K562 (cell line): Measurements from ENCODE around the gene AHCYL2. TPM values are rescaled to one million over a fixed set of nuclear protein-coding genes. Genes with fewer than 3 reads are reported as not detected.

Experiments used
- ATAC-seq: fragments of 200-7000 bp; cut with Tn5 transposase; 3 replicates; pipeline ENCODE4 v1.9.1; 2020; ENCODE audit warnings: moderate library complexity
- BruUV-seq: library from RNA; stranded (reverse); fragments of 400-500 nt; replicated peaks from 2 replicates; lab custom pipeline; 2021; lab: Mats Ljungman, UMichigan
- CTCF ChIA-PET: fragments of 300-600 bp; formaldehyde crosslinking; extraction: SDS; loops from one replicate; lab custom pipeline; 2021; ENCODE audit warnings: low intra/inter-chr PET ratio; lab: Yijun Ruan, JAX
- POLR2A ChIA-PET: fragments of 300-600, 350-650 bp; sonication (Branson Sonifier 250); formaldehyde crosslinking; extraction: SDS; loops from one replicate; lab custom pipeline; 2021; ENCODE audit warnings: antibody characterized with exemption, inconsistent platforms; lab: Yijun Ruan, JAX
- DNase-seq, 4 experiments: peaks; one replicate each; pipeline versions ENCODE4 v3.0.0 to v3.0.0-alpha.2; 2011 to 2018; ENCODE audit warnings: low spot score in 3 of 4, mixed read lengths in 3 of 4; ENCODE audit errors: extremely low read depth in 1 of 4
- FAIRE-seq: peaks from 2 replicates; lab custom pipeline; 2011; peaks lifted over from hg19 to GRCh38; lab: Jason Lieb, UNC
- H2AFZ ChIP-seq: 2 replicates; pipeline ENCODE4 v1.6.0; 2011; ENCODE audit warnings: low read depth, low read length, control low read depth, inconsistent platforms
- H3K27ac ChIP-seq: fragments of 200-600 bp; 3 replicates; pipeline ENCODE4 v1.8.0; 2011; ENCODE audit warnings: low read depth, mild to moderate bottlenecking, control low read depth, inconsistent platforms, low read length, moderate library complexity, mixed read lengths; ENCODE audit errors: extremely low read depth
- H3K27me3 ChIP-seq, 2 experiments: fragments of 300-600 bp in 1 of 2; 2 replicates in 1 of 2; 3 replicates in 1 of 2; pipeline versions ENCODE4 v1.6.0 to v1.8.0; 2011; ENCODE audit warnings: inconsistent platforms in 2 of 2, low read length in 2 of 2, mild to moderate bottlenecking in 1 of 2, mixed read lengths in 1 of 2, moderate library complexity in 1 of 2; ENCODE audit not compliant: control insufficient read depth in 2 of 2, insufficient read depth in 2 of 2
- H3K36me3 ChIP-seq: fragments of 300-600 bp; 3 replicates; pipeline ENCODE4 v1.8.0; 2011; ENCODE audit warnings: mild to moderate bottlenecking, low read length, inconsistent platforms; ENCODE audit not compliant: control insufficient read depth, insufficient read depth
- H3K4me1 ChIP-seq, 2 experiments: fragments of 200-600 bp in 1 of 2; replicated peaks in 1 of 2; 2 replicates in 1 of 2; 3 replicates in 1 of 2; pipeline versions ENCODE4 v1.5.1 to v1.8.0; 2011; ENCODE audit warnings: inconsistent platforms in 2 of 2, low read length in 2 of 2, mild to moderate bottlenecking in 1 of 2, mixed read lengths in 1 of 2, moderate library complexity in 1 of 2; ENCODE audit not compliant: control insufficient read depth in 2 of 2, insufficient read depth in 2 of 2
- H3K4me2 ChIP-seq: 2 replicates; pipeline ENCODE4 v1.6.1; 2011; ENCODE audit warnings: low read length, control low read depth, inconsistent platforms, mixed read lengths; ENCODE audit not compliant: insufficient read depth
- H3K4me3 ChIP-seq: fragments of 200-600 bp; sonication (generic), shearing (Covaris generic); 2 replicates; pipeline ENCODE4 v1.5.1; 2016; ENCODE audit warnings: control low read depth, inconsistent platforms
- H3K79me2 ChIP-seq: fragments of 200-600 bp; 3 replicates; pipeline ENCODE4 v1.8.0; 2011; ENCODE audit warnings: low read length, inconsistent platforms; ENCODE audit not compliant: control insufficient read depth, insufficient read depth
- H3K9ac ChIP-seq, 2 experiments: 2 replicates each; pipeline versions ENCODE4 v1.6.0 to v1.6.1; 2011; ENCODE audit warnings: low read depth in 2 of 2, low read length in 2 of 2, control low read depth in 1 of 2, inconsistent platforms in 1 of 2, mild to moderate bottlenecking in 1 of 2, mixed read lengths in 1 of 2; ENCODE audit not compliant: insufficient read depth in 1 of 2
- H3K9me1 ChIP-seq: one replicate; pipeline ENCODE4 v1.6.0; 2011; ENCODE audit warnings: inconsistent platforms, mild to moderate bottlenecking, low read length, moderate library complexity; ENCODE audit not compliant: control insufficient read depth, insufficient read depth
- H3K9me3 ChIP-seq: replicated peaks from 2 replicates; pipeline ENCODE4 v1.5.1; 2011; ENCODE audit warnings: low read depth, low read length, inconsistent platforms; ENCODE audit not compliant: control insufficient read depth, insufficient read depth
- H4K20me1 ChIP-seq: replicated peaks from 2 replicates; pipeline ENCODE4 v1.6.1; 2011; ENCODE audit warnings: low read length, inconsistent platforms, mixed read lengths; ENCODE audit not compliant: control insufficient read depth, insufficient read depth
- BRD4 ChIP-seq: fragments of 200-600 bp; sonication (generic); IDR thresholded peaks from 2 replicates; pipeline ENCODE4 v1.6.1; 2017; ENCODE audit warnings: inconsistent platforms
- CCNT2 ChIP-seq: IDR thresholded peaks from 2 replicates; pipeline ENCODE4 v1.6.1; 2011; ENCODE audit warnings: borderline replicate concordance, low read depth, mild to moderate bottlenecking, moderate library complexity, mixed read lengths, low read length; ENCODE audit not compliant: insufficient read length; ENCODE audit errors: extremely low read depth
- HNRNPK ChIP-seq: fragments of 200-400 bp; formaldehyde crosslinking; IDR thresholded peaks from one replicate; pipeline ENCODE4 v1.6.1; 2018; ENCODE audit warnings: mild to moderate bottlenecking, low read depth, low read length; ENCODE audit not compliant: poor library complexity, severe bottlenecking
- IRF1 ChIP-seq: sonication (generic); formaldehyde crosslinking; IDR thresholded peaks from 2 replicates; pipeline ENCODE4 v1.8.0; 2022; ENCODE audit warnings: missing genetic modification reagents, mild to moderate bottlenecking, borderline replicate concordance
- KLF1 ChIP-seq: fragments of 450-650 bp; IDR thresholded peaks from 2 replicates; pipeline ENCODE4 v1.6.1; 2016; ENCODE audit warnings: missing genetic modification characterization, missing compliant biosample characterization
- NR2C1 ChIP-seq, 2 experiments: fragments of 450-650 bp; IDR thresholded peaks; 2 replicates each; pipeline ENCODE4 v1.6.1; 2017; ENCODE audit warnings: mild to moderate bottlenecking in 2 of 2, antibody characterized with exemption in 1 of 2, inconsistent platforms in 1 of 2, missing compliant biosample characterization in 1 of 2, missing genetic modification characterization in 1 of 2
- POLR2G ChIP-seq: fragments of 200-400 bp; formaldehyde crosslinking; IDR thresholded peaks from 2 replicates; pipeline ENCODE4 v1.6.1; 2017; ENCODE audit warnings: low read depth, mild to moderate bottlenecking, antibody characterized with exemption, low read length, moderate library complexity
- RUNX1 ChIP-seq: sonication (generic); IDR thresholded peaks from 2 replicates; pipeline ENCODE4 v1.6.1; 2016; ENCODE audit warnings: antibody characterized with exemption, low read depth
- SUPT5H ChIP-seq: fragments of 450-650 bp; IDR thresholded peaks from 2 replicates; pipeline ENCODE4 v1.6.1; 2016
- WGBS: fragments of 100-300 bp; shearing (Covaris generic); methylation state at CpG from one replicate; pipeline ENCODE4 v1.1.6; 2016; ENCODE audit warnings: low coverage, mixed read lengths; ENCODE audit not compliant: insufficient coverage; ENCODE audit errors: missing lambda C conversion rate; 5-methylcytosine and 5-hydroxymethylcytosine counted together
- in situ Hi-C: fragments of 300-500 bp; cut with MboI; formaldehyde crosslinking; loops from 4 replicates; pipeline ENCODE4 v1.15.0; 2018; ENCODE audit warnings: inconsistent platforms, mixed read lengths
- intact Hi-C: fragments of 100-400 bp; cut with micrococcal nuclease; formaldehyde crosslinking; loops from 2 replicates; pipeline ENCODE4 v1.14.2; 2022
- polyA plus RNA-seq, 8 experiments: library from polyadenylated mRNA; depleted of rRNA in 4 of 8; stranded (reverse) in 5 of 8; unstranded in 3 of 8; fragments of >200 nt; fragmentation: Nextera tagmentation in 2 of 8; fragmentation: Illumina TruSeq in 1 of 8; extraction: Ambion mirVana in 2 of 8; extraction: Trizol in 1 of 8; gene quantifications; 2 replicates each; pipeline versions ENCODE4 v1.2.1 to v1.2.3, GENCODE V29; 2011 to 2014; ENCODE audit warnings: inconsistent platforms in 1 of 8, missing spikeins in 1 of 8
- total RNA-seq, 7 experiments: library from RNA; depleted of rRNA in 6 of 7; stranded (reverse); fragments of >200 nt in 6 of 7; fragmentation: Illumina TruSeq in 2 of 7; extraction: Trizol in 2 of 7; gene quantifications; 2 replicates each; pipeline versions ENCODE4 v1.2.1 to v1.2.3, GENCODE V29; 2011 to 2021; ENCODE audit warnings: low replicate concordance in 1 of 7
- TF ChIP-seq, protein P1 (sequence below): fragments of 250-450 bp; sonication (Bioruptor Pico); IDR thresholded peaks from 2 replicates; pipeline ENCODE4 v1.5.0; 2020; ENCODE audit warnings: mild to moderate bottlenecking, borderline replicate concordance
- TF ChIP-seq, protein P2 (sequence below): fragments of 450-650 bp; IDR thresholded peaks from 2 replicates; pipeline ENCODE4 v1.6.1; 2016; ENCODE audit warnings: low read depth, mild to moderate bottlenecking, moderate library complexity
- TF ChIP-seq, protein P3 (sequence below), 2 experiments: fragments of 450-650 bp in 1 of 2; IDR thresholded peaks; 2 replicates each; pipeline ENCODE4 v1.6.1; 2011 to 2017; ENCODE audit warnings: low read depth in 2 of 2, antibody characterized with exemption in 1 of 2, borderline replicate concordance in 1 of 2, low read length in 1 of 2, mild to moderate bottlenecking in 1 of 2, mixed read lengths in 1 of 2; ENCODE audit not compliant: control insufficient read depth in 1 of 2

The AHCYL2 gene
- total and polyA plus RNA-seq, 9 of the 15 experiments (the other 6 are each of a cell fraction or from before 2014, with no cell fraction given), result 0.93 to 10.5 (median 5.2) TPM

- Histone ChIP-seq H3K4me2 (no peak overlapping the region), H3K4me1 (peaks cover 5 to 10% of the 10 kb centered on the region in 2 experiments; a peak in 4 of 5 replicates), H3K27me3 (no peaks in the 10 kb centered on the region), H2AFZ (no peak overlapping the region), H3K9me1 (no peaks in the 10 kb centered on the region), H3K27ac (no peak overlapping the region), H3K9ac (no peak overlapping the region), H3K79me2 (peaks cover 5% of the 10 kb centered on the region; the same call in 1 of the 3 replicates), H3K4me3 (no peak overlapping the region), H4K20me1 (no peaks in the 10 kb centered on the region), H3K9me3 (no peaks in the 10 kb centered on the region), H3K36me3 (no peaks in the 10 kb centered on the region)
- DNase-seq (no peak), FAIRE-seq (no peak), ATAC-seq (no peak)
- POLR2A ChIA-PET, result interaction anchor here (0.6 kb wide), 1 partner anchor 1425 kb away, joined by 3 read pairs; no protein-coding TSS in a partner anchor
- no TSS peak for BruUV-seq
- in situ Hi-C loops, result no loop called here
- WGBS, result 71% methylated on average over 2 of the region's 2 CpGs
- CTCF ChIA-PET, result no interaction called here
- intact Hi-C loops, result loop anchor here (10.0 kb wide), 1 partner anchor 596 kb away; no protein-coding TSS in a partner anchor
- TF ChIP-seq, protein P1, sequence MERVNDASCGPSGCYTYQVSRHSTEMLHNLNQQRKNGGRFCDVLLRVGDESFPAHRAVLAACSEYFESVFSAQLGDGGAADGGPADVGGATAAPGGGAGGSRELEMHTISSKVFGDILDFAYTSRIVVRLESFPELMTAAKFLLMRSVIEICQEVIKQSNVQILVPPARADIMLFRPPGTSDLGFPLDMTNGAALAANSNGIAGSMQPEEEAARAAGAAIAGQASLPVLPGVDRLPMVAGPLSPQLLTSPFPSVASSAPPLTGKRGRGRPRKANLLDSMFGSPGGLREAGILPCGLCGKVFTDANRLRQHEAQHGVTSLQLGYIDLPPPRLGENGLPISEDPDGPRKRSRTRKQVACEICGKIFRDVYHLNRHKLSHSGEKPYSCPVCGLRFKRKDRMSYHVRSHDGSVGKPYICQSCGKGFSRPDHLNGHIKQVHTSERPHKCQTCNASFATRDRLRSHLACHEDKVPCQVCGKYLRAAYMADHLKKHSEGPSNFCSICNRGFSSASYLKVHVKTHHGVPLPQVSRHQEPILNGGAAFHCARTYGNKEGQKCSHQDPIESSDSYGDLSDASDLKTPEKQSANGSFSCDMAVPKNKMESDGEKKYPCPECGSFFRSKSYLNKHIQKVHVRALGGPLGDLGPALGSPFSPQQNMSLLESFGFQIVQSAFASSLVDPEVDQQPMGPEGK (CRISPR knock-in tag), result no peak
- no peak for TF ChIP-seq HNRNPK
- no peak for TF ChIP-seq CCNT2
- TF ChIP-seq, protein P2, sequence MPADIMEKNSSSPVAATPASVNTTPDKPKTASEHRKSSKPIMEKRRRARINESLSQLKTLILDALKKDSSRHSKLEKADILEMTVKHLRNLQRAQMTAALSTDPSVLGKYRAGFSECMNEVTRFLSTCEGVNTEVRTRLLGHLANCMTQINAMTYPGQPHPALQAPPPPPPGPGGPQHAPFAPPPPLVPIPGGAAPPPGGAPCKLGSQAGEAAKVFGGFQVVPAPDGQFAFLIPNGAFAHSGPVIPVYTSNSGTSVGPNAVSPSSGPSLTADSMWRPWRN, result no peak
- TF ChIP-seq KLF1, result no peak
- TF ChIP-seq NR2C1 (IDR thresholded peaks at IDR 0.05), result no peak
- no peak for TF ChIP-seq NR2C1 (tag; IDR thresholded peaks at IDR 0.05)
- TF ChIP-seq, protein P3, sequence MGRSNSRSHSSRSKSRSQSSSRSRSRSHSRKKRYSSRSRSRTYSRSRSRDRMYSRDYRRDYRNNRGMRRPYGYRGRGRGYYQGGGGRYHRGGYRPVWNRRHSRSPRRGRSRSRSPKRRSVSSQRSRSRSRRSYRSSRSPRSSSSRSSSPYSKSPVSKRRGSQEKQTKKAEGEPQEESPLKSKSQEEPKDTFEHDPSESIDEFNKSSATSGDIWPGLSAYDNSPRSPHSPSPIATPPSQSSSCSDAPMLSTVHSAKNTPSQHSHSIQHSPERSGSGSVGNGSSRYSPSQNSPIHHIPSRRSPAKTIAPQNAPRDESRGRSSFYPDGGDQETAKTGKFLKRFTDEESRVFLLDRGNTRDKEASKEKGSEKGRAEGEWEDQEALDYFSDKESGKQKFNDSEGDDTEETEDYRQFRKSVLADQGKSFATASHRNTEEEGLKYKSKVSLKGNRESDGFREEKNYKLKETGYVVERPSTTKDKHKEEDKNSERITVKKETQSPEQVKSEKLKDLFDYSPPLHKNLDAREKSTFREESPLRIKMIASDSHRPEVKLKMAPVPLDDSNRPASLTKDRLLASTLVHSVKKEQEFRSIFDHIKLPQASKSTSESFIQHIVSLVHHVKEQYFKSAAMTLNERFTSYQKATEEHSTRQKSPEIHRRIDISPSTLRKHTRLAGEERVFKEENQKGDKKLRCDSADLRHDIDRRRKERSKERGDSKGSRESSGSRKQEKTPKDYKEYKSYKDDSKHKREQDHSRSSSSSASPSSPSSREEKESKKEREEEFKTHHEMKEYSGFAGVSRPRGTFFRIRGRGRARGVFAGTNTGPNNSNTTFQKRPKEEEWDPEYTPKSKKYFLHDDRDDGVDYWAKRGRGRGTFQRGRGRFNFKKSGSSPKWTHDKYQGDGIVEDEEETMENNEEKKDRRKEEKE (IDR thresholded peaks at IDR 0.05; ENCODE audit: borderline replicate concordance in 1 of 2, control insufficient read depth in 1 of 2, low read depth in 2 of 2, low read length in 1 of 2), result no peak
- no peak for TF ChIP-seq SUPT5H
- no peak for TF ChIP-seq RUNX1
- TF ChIP-seq POLR2G, result no peak
- no peak for TF ChIP-seq BRD4
- TF ChIP-seq IRF1, result no peak
These were observed 3.8 kb downstream of the AHCYL2 start for GRCh38 chr7:129228633-129229032.
